Measurements from ENCODE around the gene GSK3A. TPM values are rescaled to one million over a fixed set of nuclear protein-coding genes. Genes with fewer than 3 reads are reported as not detected.
A peak's percentile ranks its signal among the peaks of the same experiment; 100 is the strongest.

Gene GSK3A
- total and polyA plus RNA-seq, 2 of the 8 experiments (the other 6 are each of a cell fraction or from before 2014, with no cell fraction given): 55.3 to 84.0 TPM

DNA sequence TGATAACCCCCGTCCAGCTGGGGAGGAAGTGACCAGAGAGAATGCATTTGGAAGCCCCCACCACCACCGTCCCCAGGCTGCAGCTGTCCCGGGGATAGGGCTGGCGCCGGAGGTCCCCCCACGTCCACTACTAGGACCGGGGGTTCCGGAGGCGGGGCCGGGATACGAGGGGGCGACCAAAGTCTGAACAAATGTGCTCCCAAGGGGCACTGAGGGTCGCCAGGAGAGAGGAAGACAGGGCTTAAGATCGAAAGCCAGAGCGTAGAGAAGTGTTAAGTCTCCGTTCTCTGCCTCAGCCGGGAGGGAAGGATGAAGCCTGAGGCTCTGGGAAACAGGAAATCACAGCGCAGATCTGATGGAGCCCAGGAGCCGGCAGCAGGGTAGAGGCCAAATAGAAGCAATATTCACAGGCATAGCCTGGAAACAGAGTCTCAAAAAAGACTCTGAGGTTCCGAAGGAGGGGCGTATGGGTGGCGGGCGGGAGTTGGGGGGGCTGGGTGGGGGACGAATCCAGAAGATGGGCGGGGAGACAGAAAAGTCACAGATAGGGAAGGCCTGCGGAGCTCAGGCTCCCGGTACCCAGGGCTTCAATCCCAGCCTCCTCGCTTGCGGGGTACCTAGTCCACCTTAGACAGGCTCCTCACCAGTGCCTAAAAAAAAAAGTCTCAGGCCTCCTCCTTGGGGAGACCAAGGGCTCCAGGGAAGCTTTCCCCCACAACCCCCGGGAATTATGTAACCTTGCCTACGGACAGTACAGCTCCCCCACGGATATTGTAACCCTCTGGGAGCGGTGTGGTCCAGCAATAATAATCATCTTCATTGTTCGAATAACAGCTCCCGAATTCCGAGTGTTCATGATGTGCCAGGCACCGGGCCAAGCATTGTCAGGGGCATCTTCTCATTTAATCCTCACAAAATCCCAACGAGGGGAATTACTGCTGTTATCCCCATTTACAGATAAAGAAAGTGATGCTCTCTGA, 13.7 kb upstream of the GSK3A start:
- Histone ChIP-seq H3K79me1 (ENCODE audit: low read depth, low read length) (peaks cover 9% of the 10 kb centered on the region), H2AK5ac (ENCODE audit: low read depth, low read length) (no peak overlapping the region), H3K4me3 (ENCODE audit: extremely low read depth in 1 of 4, insufficient read depth in 2 of 4, low read depth in 3 of 4, low read length in 4 of 4) (peak overlapping the region; percentile 48 to 99 (median 69)), H2BK5ac (ENCODE audit: low read depth, low read length) (peak overlapping the region; percentile 35; the same call in 1 of the 2 replicates), H3K27ac (ENCODE audit: low read depth, low read length) (no peak overlapping the region), H3K14ac (ENCODE audit: insufficient read length) (no peak overlapping the region), H4K8ac (ENCODE audit: extremely low read depth, insufficient read depth, low read length) (no peak overlapping the region; the same call in 1 of the 2 replicates), H4K20me1 (replicated peaks in 1 of 2; ENCODE audit: control insufficient read depth in 1 of 2, insufficient read depth in 2 of 2, low read length in 2 of 2) (peaks cover 3 to 6% of the 10 kb centered on the region in 2 experiments), H3K4me2 (ENCODE audit: insufficient read depth in 1 of 2, low read depth in 2 of 2, low read length in 2 of 2) (peak overlapping the region; percentile 87 to 97), H3K23me2 (ENCODE audit: low read depth, low read length) (peaks cover 13% of the 10 kb centered on the region; the same call in 1 of the 2 replicates), H3K18ac (ENCODE audit: extremely low read depth, low read length) (peak overlapping the region; percentile 4; the same call in 1 of the 2 replicates), H3K9ac (replicated peaks in 1 of 4; ENCODE audit: extremely low read depth in 1 of 4, low read depth in 3 of 4, low read length in 3 of 4) (0 out of 7 replicates have a peak overlapping the region, but pooled peaks of 1 of the 4 experiments have one; percentile 4), H3K4me1 (replicated peaks in 1 of 4; ENCODE audit: control insufficient read depth in 3 of 4, insufficient read depth in 4 of 4, low read length in 3 of 4) (peaks cover 7 to 23% (median 16%) of the 10 kb centered on the region in 4 experiments), H3K36me3 (ENCODE audit: control insufficient read depth in 2 of 4, insufficient read depth in 4 of 4, low read length in 3 of 4) (no peaks in the 10 kb centered on the region), H3K4ac (replicated peaks; ENCODE audit: insufficient read length, low read depth, low read length) (no peak overlapping the region), H3K9me3 (ENCODE audit: insufficient read depth in 2 of 2, low read depth in 1 of 2, low read length in 1 of 2) (no peaks in the 10 kb centered on the region), H2BK12ac (ENCODE audit: low read depth, low read length) (no peak overlapping the region), H2AFZ (ENCODE audit: low read length) (no peak overlapping the region), H3K56ac (replicated peaks; ENCODE audit: insufficient read length, low read depth, low read length) (no peak overlapping the region), H2BK120ac (replicated peaks; ENCODE audit: low read depth, low read length) (no peak overlapping the region), H3K27me3 (replicated peaks in 1 of 4; ENCODE audit: control insufficient read depth in 3 of 4, extremely low read depth in 1 of 4, insufficient read depth in 3 of 4, low read length in 3 of 4) (peaks cover 0 to 3% (median 2%) of the 10 kb centered on the region in 4 experiments; a peak in 2 of 7 replicates), H2BK20ac (ENCODE audit: low read length) (no peak overlapping the region; the same call in 1 of the 2 replicates), H3K23ac (ENCODE audit: insufficient read length) (no peak overlapping the region), H4K5ac (ENCODE audit: insufficient read length, low read depth, low read length) (peak overlapping the region; percentile 9), H4K91ac (replicated peaks; ENCODE audit: insufficient read length, low read length) (no peak overlapping the region), H3K79me2 (ENCODE audit: control insufficient read depth in 1 of 2, insufficient read depth in 2 of 2, low read length in 2 of 2) (peaks cover 4 to 22% of the 10 kb centered on the region in 2 experiments; a peak in 3 of 4 replicates), H2BK15ac (ENCODE audit: low read length) (peak overlapping the region; percentile 31; the same call in 1 of the 2 replicates)
- FAIRE-seq (no peak), DNase-seq (ENCODE audit: low read depth in 1 of 2, low spot score in 2 of 2) (no peak)
- CTCF ChIA-PET (ENCODE audit: partially characterized antibody): interaction anchor here (0.5 to 9.1 kb wide), 7 partner anchors 9 to 76 kb away, joined by 3 to 75 read pairs (median 5); no protein-coding TSS in a partner anchor
- TF ChIP-seq CTCF (IDR thresholded peaks at IDR 0.05; ENCODE audit: control extremely low read depth in 1 of 3, insufficient read depth in 1 of 3, low read depth in 1 of 3, low read length in 3 of 3): no peak
- peak; percentile 35 for TF ChIP-seq RNF2 (IDR thresholded peaks at IDR 0.05; ENCODE audit: borderline replicate concordance, low read depth, low read length, missing control alignments, poor library complexity, severe bottlenecking)
- no peak for TF ChIP-seq TAF7 (optimal IDR thresholded peaks at IDR 0.05; ENCODE audit: borderline replicate concordance, low read depth, low read length)
- POLR2A ChIA-PET (ENCODE audit: partially characterized antibody): interaction anchor here (0.6 to 2.1 kb wide), 11 partner anchors 9 to 153 kb away, joined by 3 to 14 read pairs (median 4); partner anchors contain the start of gene GSK3A
- 19% methylated on average over 37 of the region's 38 CpGs; no CpG with 5 or more reads in 1 of the 2 experiments for WGBS, 2 experiments (ENCODE audit: extremely low coverage in 1 of 2, insufficient coverage in 1 of 2, insufficient read length in 1 of 2, insufficient replicate concordance in 2 of 2, low coverage in 1 of 2, low lambda C conversion rate in 2 of 2, missing lambda C conversion rate in 1 of 2)
